WTC11 (cell line): Measurements from ENCODE around the gene CTNNBIP1. TPM values are rescaled to one million over a fixed set of nuclear protein-coding genes. Genes with fewer than 3 reads are reported as not detected.
"Not testable (repeated sequence)": the region's sequence is repeated elsewhere in the genome, so short reads cannot be mapped to it uniquely, and the experiment has no call there.

ENCODE experiments used
- ATAC-seq: fragments of 200-7000 bp; cut with Tn5 transposase; 2 replicates; pipeline ENCODE4 v1.10.0; 2021; ENCODE audit warnings: mild to moderate bottlenecking, moderate library complexity
- CTCF ChIA-PET: fragments of 300-600 bp; sonication (Branson Sonifier 250); formaldehyde crosslinking; loops from one replicate; lab custom pipeline; 2021; ENCODE audit warnings: antibody characterized with exemption; lab: Charles Lee
- POLR2A ChIA-PET: fragments of 350-600 bp; sonication (Branson Sonifier 250); formaldehyde crosslinking; loops from one replicate; lab custom pipeline; 2021; ENCODE audit warnings: antibody characterized with exemption; lab: Charles Lee
- DNase-seq: peaks from one replicate; pipeline ENCODE4 v3.0.0; 2021; ENCODE audit warnings: low spot score
- H3K27ac Mint-ChIP-seq: 2 replicates; pipeline ENCODE4 v1.8.0; 2021; ENCODE audit warnings: mixed read lengths
- H3K27me3 Mint-ChIP-seq: 2 replicates; pipeline ENCODE4 v1.8.0; 2021; ENCODE audit warnings: low read depth, mild to moderate bottlenecking, moderate library complexity, mixed read lengths
- H3K36me3 Mint-ChIP-seq: 2 replicates; pipeline ENCODE4 v1.8.0; 2021; ENCODE audit warnings: mixed read lengths
- H3K4me1 Mint-ChIP-seq: 2 replicates; pipeline ENCODE4 v1.8.0; 2022; ENCODE audit warnings: mixed read lengths
- H3K4me3 Mint-ChIP-seq: 2 replicates; pipeline ENCODE4 v1.8.0; 2021; ENCODE audit warnings: mild to moderate bottlenecking, moderate library complexity, mixed read lengths
- H3K9me3 Mint-ChIP-seq: 2 replicates; pipeline ENCODE4 v1.8.0; 2021; ENCODE audit warnings: mixed read lengths
- AFF4 ChIP-seq: sonication (generic); formaldehyde crosslinking; IDR thresholded peaks from 2 replicates; pipeline ENCODE4 v1.8.1; 2023; ENCODE audit warnings: mild to moderate bottlenecking, missing genetic modification reagents, borderline replicate concordance
- ATF1 ChIP-seq: sonication (generic); formaldehyde crosslinking; IDR thresholded peaks from 2 replicates; pipeline ENCODE4 v1.8.1; 2023; ENCODE audit warnings: mild to moderate bottlenecking, moderate library complexity, missing genetic modification reagents
- ATF2 ChIP-seq: sonication (generic); formaldehyde crosslinking; IDR thresholded peaks from 2 replicates; pipeline ENCODE4 v1.8.1; 2022; ENCODE audit warnings: low read depth, missing genetic modification reagents, borderline replicate concordance
- ATF6 ChIP-seq: sonication (generic); formaldehyde crosslinking; IDR thresholded peaks from 2 replicates; pipeline ENCODE4 v1.8.1; 2023; ENCODE audit warnings: mild to moderate bottlenecking, missing genetic modification reagents
- CBFB ChIP-seq: sonication (generic); formaldehyde crosslinking; IDR thresholded peaks from 2 replicates; pipeline ENCODE4 v1.8.1; 2022; ENCODE audit warnings: mild to moderate bottlenecking, low read depth, missing genetic modification reagents
- CREB1 ChIP-seq: sonication (generic); formaldehyde crosslinking; IDR thresholded peaks from 2 replicates; pipeline ENCODE4 v1.8.0; 2023; ENCODE audit warnings: mild to moderate bottlenecking, missing genetic modification reagents
- GTF2I ChIP-seq: fragments of 250-450 bp; sonication (Bioruptor Pico); conservative IDR thresholded peaks from 2 replicates; pipeline ENCODE4 v1.4.0; 2021; ENCODE audit warnings: mild to moderate bottlenecking
- HMGA2 ChIP-seq: fragments of 250-450 bp; sonication (Bioruptor Pico); IDR thresholded peaks from 2 replicates; pipeline ENCODE4 v1.4.0; 2021; ENCODE audit warnings: mild to moderate bottlenecking, moderate library complexity
- IRF2 ChIP-seq: sonication (generic); formaldehyde crosslinking; IDR thresholded peaks from 2 replicates; pipeline ENCODE4 v1.8.0; 2022; ENCODE audit warnings: low read depth, missing genetic modification reagents, borderline replicate concordance
- JAZF1 ChIP-seq: fragments of 250-450 bp; sonication (Bioruptor Pico); IDR thresholded peaks from 2 replicates; pipeline ENCODE4 v1.9.0; 2021; ENCODE audit warnings: moderate library complexity, mild to moderate bottlenecking, inconsistent platforms
- NFATC4 ChIP-seq: fragments of 250-450 bp; sonication (Bioruptor Pico); IDR thresholded peaks from 2 replicates; pipeline ENCODE4 v1.9.0; 2021; ENCODE audit warnings: mild to moderate bottlenecking
- NR1H2 ChIP-seq: sonication (generic); formaldehyde crosslinking; IDR thresholded peaks from 2 replicates; pipeline ENCODE4 v1.9.0; 2021; ENCODE audit warnings: mild to moderate bottlenecking, moderate library complexity, missing genetic modification reagents
- NR3C1 ChIP-seq: sonication (generic); formaldehyde crosslinking; conservative IDR thresholded peaks from 2 replicates; pipeline ENCODE4 v1.8.1; 2023; ENCODE audit warnings: low read depth, mild to moderate bottlenecking, missing genetic modification reagents
- RELA ChIP-seq: sonication (generic); formaldehyde crosslinking; IDR thresholded peaks from 2 replicates; pipeline ENCODE4 v1.8.1; 2022; ENCODE audit warnings: missing genetic modification reagents, mild to moderate bottlenecking, borderline replicate concordance
- STAT6 ChIP-seq: sonication (generic); formaldehyde crosslinking; conservative IDR thresholded peaks from 2 replicates; pipeline ENCODE4 v1.8.1; 2023; ENCODE audit warnings: mild to moderate bottlenecking, low read depth, missing genetic modification reagents, moderate library complexity
- ZBTB43 ChIP-seq: sonication (generic); formaldehyde crosslinking; IDR thresholded peaks from 2 replicates; pipeline ENCODE4 v1.8.1; 2023; ENCODE audit warnings: mild to moderate bottlenecking, missing genetic modification reagents
- ZNF121 ChIP-seq: sonication (generic); formaldehyde crosslinking; IDR thresholded peaks from 2 replicates; pipeline ENCODE4 v1.8.0; 2023; ENCODE audit warnings: missing genetic modification reagents
- ZNF219 ChIP-seq: sonication (generic); formaldehyde crosslinking; IDR thresholded peaks from 2 replicates; pipeline ENCODE4 v1.8.0; 2023; ENCODE audit warnings: missing genetic modification reagents, mild to moderate bottlenecking, borderline replicate concordance
- ZSCAN18 ChIP-seq: fragments of 250-450 bp; sonication (Bioruptor Pico); IDR thresholded peaks from 2 replicates; pipeline ENCODE4 v2.1.2; 2022; ENCODE audit warnings: mild to moderate bottlenecking, moderate library complexity
- total RNA-seq: library from RNA; stranded (reverse); gene quantifications from 3 replicates; pipeline ENCODE4 v1.2.3, GENCODE V29; 2021

CTNNBIP1 gene
- total RNA-seq, 1 experiment from 2014 or later, result 58.2 TPM

- DNase-seq, result peak; percentile 9
- POLR2A ChIA-PET, result no interaction called here
- no peaks in the 10 kb centered on the region for H3K9me3 Mint-ChIP-seq
- H3K27me3 Mint-ChIP-seq, result no peaks in the 10 kb centered on the region
- CTCF ChIA-PET, result interaction anchor here (0.7 to 2.7 kb wide), 4 partner anchors 21 to 83 kb away, joined by 3 to 11 read pairs (median 4); no protein-coding TSS in a partner anchor
- TF ChIP-seq ATF6 (CRISPR knock-in tag) (no peak), ZSCAN18 (CRISPR knock-in tag) (no peak), IRF2 (CRISPR knock-in tag) (no peak), HMGA2 (no peak), ATF1 (CRISPR knock-in tag) (no peak), AFF4 (no peak), STAT6 (CRISPR knock-in tag) (no peak), ZNF121 (no peak), NR1H2 (CRISPR knock-in tag) (no peak), NR3C1 (CRISPR knock-in tag) (no peak), ATF2 (CRISPR knock-in tag) (no peak), ZBTB43 (CRISPR knock-in tag) (no peak), JAZF1 (no peak), ZNF219 (CRISPR knock-in tag) (no peak), CBFB (no peak), GTF2I (no peak), NFATC4 (CRISPR knock-in tag) (no peak), RELA (no peak), CREB1 (no peak)
- TF ChIP-seq, all 79 proteins: peak for 0
- Mint-ChIP-seq H3K4me3 (no peak overlapping the region), H3K36me3 (peaks cover 7% of the 10 kb centered on the region; the same call in 1 of the 2 replicates), H3K4me1 (peaks cover 41% of the 10 kb centered on the region), H3K27ac (peak overlapping the region; percentile 13; the same call in 1 of the 2 replicates)
- ATAC-seq, result peak; percentile 40; the same call in 1 of the 2 replicates
Measured at GRCh38 chr1:9805006-9805508, 105.0 kb downstream of the CTNNBIP1 start.

GRCh38 chr1:9803003-9803918 is 106.8 kb downstream of the CTNNBIP1 start:
- CTCF ChIA-PET, result interaction anchor here (0.6 to 1.7 kb wide), 4 partner anchors 14 to 58 kb away, joined by 3 to 9 read pairs (median 4); no protein-coding TSS in a partner anchor
- H3K9me3 Mint-ChIP-seq, H3K36me3 Mint-ChIP-seq, POLR2A ChIA-PET, H3K27ac Mint-ChIP-seq, H3K4me3 Mint-ChIP-seq, ATAC-seq, H3K27me3 Mint-ChIP-seq, DNase-seq: not testable (repeated sequence)
- peaks cover 32% of the 10 kb centered on the region for H3K4me1 Mint-ChIP-seq
